Measurements from ENCODE around the gene PDGFC.

PDGFC gene

DNA sequence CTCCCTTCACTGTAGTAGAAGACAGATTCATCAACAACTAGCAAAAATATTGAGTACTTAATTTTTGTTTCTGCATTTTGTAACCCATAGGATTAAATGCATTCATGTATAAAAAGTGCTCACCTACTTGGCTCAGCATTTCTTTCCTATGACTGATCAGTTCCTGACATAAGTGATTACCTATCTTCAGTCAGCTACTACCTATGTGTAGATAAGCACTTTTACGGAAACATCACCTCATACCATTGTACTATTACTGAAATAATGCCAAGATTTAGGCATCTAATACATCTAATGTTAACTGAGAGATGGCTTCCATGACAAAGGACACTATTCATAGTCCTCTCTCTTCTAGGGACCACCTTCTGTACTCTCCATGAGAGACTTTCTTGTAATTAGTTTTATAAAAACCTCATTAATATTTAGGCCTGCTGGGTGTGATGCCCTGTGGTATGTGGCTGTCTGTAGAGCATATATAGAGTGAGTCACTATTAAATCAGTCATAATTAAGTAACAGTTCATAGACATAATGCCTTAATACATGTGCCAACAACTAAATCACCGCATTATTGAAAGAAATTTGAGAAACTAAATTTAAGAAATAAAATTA, 147.0 kb downstream of the PDGFC start:
- DNase-seq = no peak

DNA sequence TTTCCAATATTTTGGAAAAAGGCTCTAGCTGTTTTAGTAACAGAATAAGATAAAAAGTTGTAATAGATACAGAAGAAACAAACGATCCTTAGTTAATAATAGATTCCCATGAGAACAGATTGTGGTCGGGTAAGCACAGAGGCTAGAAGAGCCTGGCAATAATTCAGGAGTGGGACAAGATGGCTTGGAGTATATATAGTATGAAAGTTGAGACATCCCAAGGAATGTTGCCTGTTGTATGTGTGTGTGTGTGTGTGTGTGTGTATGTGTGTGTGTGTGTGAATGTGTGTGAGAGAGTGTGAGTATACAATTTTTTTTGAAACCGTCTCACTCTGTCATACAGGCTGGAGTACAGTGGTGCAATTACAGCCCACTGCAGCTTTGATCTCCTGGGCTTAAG, 150.7 kb downstream of the PDGFC start:
- no peak for DNase-seq

- DNase-seq = no peak
Observed at GRCh38 chr4:156816360-156816755, 155.2 kb downstream of the PDGFC start.

DNA sequence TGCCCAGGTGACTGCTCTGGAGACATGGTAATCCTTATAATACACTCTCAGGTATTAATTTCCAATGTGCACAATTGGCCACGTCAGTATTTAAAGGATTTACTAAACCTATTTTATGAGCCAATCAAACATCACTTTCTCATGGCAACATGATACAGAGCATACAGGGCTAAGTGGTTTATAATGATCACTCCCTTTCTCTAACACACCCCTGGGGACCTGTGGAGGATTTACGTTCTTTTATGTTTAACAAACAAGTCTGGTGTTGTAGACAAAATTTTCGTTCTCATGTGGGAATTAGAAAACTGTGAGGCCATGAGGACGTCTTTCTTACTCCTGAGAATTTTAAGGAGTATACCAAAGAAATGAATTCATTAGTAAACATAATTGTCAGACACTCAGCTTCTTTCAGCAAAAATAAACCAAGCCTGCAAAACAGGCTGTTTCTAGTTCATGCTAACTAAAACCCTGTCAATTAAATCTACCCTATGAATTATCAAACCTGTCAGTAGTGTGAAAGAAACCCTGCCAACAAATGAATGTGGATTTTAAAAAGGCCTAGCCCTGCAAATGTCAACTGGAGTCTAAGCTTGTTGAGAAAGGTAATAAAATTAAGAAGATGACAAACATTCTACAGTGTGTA, 155.8 kb downstream of the PDGFC start:
- DNase-seq = peak; percentile 84

DNA sequence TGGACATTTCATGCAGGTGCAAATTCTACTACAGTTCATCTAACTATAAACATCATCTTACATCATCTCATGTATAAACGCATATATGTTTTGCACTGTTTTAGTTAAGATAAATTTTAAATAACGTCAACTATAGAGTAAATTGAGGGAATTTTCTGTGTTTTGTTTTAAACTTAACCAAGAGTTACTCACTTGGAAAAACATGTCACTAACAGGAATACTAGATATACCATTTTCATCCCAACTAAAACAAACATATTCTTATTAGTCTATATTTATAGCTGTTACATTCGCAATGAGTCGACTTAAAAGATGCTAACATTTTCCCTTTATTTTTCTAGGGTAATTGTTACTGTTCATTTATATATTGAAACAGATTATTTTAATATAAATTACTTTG, 159.6 kb downstream of the PDGFC start:
- no peak for DNase-seq

DNA sequence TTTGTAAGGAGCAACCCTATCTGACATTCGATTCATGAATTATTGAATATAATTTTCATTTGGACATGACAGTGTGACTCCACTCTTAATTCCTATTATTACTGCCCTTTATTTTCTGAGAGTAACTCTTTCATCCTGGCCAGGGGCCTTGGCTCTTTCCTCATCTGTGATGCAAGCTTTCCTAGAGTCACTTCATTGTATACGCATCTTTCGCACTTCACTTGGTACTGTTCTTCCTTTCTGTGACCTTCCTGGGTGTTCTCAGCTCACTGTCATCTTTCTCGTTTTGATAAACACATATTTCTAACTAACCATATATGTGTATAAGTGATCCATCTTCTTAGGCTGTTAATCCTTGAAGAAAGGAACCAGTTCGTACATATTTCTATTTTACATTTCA, 160.3 kb downstream of the PDGFC start:
- DNase-seq = no peak

- DNase-seq = no peak
Observed at GRCh38 chr4:156805696-156806095, 165.9 kb downstream of the PDGFC start.

DNA sequence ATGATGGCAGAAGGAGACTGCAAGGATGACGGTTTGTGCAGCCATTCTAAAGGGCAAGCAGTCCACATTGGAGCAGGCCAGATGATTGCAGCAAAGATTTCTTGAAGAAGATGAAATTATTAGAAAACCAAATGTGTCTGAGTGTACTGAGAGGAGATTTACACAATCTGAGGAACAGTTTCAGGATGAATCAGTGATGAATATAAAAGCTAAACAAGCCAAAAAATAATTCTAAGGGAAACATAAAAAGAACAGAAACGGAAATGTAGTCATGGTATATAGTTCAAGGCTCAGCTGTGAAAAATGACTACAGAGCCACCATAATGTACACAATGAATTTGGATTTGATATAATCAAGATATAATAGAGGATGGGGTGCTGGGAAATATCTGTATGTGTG, 168.5 kb downstream of the PDGFC start:
- no peak for DNase-seq

DNA sequence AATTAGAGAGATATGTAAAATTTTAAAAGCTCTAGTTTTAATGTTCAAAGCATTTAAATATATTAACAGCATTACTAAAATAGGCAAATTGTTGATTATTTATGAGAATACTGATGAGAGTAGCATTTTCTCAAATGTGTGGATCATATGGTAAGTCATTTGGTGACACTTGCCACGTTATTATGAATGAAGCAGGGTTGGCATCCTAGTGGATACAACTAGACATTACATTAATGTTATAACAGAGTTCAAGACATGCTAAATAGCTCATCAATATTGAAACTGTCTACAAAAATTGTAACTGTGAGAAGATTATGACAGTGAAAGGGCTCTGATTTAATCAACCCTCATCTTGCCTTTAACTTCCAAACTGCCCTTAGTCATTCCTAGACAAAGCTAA, 171.1 kb downstream of the PDGFC start:
- no peak for DNase-seq

DNA sequence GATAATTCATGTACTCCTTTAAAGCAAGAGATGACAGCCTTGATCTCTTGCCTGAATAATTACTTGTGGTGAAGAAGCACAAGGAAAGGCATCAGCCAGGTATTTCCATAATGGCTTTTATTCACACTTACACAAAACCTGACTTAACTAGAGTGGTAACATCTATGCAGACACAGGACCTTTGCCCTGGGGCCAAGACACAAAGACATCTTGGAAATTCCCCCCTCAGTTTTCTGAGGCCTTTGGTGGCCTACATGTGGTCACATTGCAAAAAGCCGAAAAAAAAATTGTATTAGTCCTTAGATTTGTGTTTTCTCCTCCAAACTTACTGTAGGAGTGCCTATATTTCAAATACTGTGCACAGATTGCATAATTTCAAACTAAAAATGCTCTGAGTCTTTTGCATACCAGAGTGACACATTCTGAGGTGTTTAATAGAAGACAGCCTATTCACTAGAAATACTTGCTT, 172.4 kb downstream of the PDGFC start:
- DNase-seq = no peak

GRCh38 chr4:156798438-156798837, 173.2 kb downstream of the PDGFC start:
- DNase-seq = no peak

GRCh38 chr4:156797206-156797605, 174.4 kb downstream of the PDGFC start:
- no peak for DNase-seq

DNA sequence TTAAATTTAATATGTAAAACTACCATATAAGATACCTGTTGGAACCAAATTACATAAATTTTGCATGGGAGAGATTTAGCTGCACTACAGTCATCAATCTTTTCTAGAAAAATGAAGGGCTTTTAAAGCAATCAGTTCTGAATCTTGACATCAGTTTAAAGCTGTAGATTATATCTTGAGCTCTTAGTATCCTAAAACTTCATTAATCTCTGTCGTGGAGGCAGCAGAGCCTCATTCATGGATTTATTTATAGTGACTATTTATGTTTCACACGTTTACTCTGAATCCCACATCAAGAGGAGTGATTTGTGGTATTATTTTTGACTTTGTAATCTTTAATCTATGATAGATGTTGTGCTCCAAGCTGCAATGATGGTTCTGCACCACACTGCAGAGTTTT, 175.9 kb downstream of the PDGFC start:
- no peak for DNase-seq

GRCh38 chr4:156794863-156795262, 176.7 kb downstream of the PDGFC start:
- DNase-seq = no peak

DNA sequence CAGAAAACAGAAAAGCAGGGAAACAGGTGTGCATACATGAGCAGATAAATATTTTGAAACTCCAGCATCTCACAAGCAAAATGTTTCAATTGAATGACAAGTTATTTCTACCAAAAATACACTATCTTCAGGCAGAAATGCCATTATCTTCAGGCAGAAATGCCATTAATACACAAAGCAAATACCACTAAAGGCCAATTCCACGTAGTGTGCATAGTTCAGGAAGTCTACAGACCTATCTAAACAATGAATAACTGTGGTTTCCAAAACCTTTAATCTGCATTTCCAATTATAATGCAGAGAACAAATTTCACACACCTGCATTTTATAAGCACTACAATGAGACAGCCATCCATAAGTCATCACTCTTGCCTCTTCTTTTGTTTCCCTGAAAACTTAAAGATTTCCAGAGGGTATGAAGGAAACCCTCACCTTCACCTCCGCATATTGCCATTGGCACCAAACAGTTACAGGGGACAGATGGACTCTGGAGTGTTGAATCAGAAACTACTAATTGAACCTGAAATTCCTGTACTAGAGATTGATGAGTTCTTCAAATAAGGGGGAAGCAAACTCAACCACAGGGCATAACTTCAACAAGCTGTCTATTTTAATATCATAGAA, 179.0 kb downstream of the PDGFC start:
- no peak for DNase-seq

DNA sequence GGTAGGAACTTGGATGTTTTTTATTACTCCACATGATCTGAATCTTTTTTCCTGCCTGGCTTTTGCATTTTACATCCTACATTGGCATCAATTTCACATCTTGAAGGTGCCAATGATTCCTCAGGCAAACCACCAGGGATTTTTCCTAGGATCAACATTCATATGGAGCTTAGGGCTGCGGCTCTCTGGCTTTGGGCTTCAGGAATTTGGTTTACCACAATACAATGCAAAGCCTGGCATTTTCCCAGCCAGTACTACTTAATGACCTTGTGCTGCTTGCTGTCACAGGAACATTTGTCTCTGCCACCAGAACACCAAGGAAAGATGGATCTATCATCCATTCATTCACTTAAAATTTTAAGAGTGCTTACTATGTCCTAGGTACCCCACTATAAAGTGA, 180.7 kb downstream of the PDGFC start:
- DNase-seq = no peak

DNA sequence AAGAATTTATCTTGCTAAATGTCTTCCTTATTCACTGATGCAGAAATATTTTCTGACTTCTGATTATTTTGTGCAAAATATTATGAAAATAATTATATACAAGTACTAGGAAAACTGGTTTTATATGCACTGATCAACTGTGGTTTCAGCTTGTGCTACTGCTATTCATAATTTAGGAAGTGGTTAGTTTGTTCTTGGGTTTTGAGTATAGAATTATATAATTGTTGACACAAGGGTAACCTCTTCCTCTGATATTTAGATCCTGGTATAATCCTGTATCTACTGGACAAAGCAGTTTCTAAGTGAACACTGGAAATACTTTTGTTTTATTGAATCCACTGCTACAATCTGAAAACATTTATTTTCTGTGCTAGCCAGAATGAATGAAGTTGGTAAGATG, 182.8 kb downstream of the PDGFC start:
- DNase-seq = no peak

GRCh38 chr4:156786713-156787112, 184.9 kb downstream of the PDGFC start:
- DNase-seq = no peak

- DNase-seq = no peak
Observed at GRCh38 chr4:156784970-156785369, 186.6 kb downstream of the PDGFC start.

GRCh38 chr4:156783966-156784365, 187.6 kb downstream of the PDGFC start:
- DNase-seq = no peak

DNA sequence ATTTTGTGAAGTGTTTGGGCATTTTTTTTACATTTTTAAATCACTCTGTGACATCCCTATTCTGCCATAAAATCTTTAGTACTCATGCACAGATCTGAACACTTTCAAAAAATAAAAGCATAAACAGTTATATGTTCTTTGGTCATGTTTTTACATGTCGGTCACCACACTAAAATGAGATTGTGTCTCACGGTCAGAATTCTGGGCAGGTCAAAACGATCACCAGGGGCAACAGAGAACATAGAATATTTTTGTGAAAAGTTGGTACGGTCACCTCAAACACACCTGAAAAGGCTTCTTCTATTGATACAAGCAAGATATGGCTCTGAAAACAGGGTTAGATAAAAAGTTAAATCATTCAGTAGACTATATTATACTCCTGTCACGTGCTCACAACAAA, 189.1 kb downstream of the PDGFC start:
- DNase-seq = no peak

GRCh38 chr4:156781852-156782251, 189.7 kb downstream of the PDGFC start:
- no peak for DNase-seq

DNA sequence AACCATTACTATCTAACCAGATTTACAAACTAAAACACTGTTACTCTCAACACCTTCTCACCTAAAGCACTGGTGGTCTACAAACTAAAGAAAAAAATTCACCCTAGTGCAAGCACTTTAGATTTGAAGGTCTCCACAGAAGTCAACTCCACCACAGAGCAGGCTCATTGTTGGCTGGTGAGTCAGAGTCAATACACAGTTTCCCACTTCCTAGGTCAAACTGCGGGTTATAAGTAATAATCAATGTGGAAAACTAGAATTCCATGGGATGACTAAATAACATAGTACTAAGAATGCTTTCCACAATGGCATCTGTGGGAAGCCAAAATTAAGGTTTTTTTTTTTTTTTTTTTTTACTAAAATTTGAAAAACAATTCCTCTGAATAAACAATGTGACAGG, 191.8 kb downstream of the PDGFC start:
- no peak for DNase-seq

DNA sequence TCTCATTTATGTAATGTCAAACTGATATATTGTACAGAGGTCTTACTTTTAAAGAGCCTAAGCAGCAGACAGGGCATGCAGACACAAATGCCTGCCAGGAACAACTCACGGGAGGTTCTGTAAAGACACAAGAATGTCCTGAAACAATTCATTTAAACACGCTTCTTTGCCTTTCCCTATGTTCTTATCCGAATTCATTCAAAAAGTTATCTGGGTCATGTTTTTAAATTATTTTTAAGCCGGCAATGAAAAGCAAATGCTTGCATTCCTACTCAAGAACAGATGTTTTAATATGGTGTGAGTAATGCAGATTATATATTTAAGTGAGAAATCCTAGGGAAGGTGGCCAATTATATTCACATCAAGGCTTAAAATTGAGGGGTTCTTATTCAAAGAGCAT, 192.6 kb downstream of the PDGFC start:
- DNase-seq = no peak

DNA sequence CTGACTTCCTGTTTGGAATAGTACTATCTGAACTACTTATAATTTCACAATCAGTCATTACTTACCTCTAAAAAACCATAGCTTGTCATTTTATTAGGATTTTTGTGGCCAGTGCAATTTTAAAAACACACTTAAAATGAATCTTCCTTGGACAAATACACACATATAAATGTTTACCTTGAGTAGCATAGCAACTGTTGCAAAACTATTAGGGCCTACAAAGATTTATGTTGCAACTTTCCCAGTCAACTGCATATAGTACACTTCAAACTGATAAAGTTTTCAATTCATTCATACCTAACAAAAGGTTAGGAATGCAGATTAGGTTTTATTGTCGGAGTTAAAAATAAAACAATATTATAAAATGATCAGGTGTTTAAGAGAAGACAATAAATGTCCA, 193.0 kb downstream of the PDGFC start:
- no peak for DNase-seq
